ENCODE data around the gene MIX23.

DNA sequence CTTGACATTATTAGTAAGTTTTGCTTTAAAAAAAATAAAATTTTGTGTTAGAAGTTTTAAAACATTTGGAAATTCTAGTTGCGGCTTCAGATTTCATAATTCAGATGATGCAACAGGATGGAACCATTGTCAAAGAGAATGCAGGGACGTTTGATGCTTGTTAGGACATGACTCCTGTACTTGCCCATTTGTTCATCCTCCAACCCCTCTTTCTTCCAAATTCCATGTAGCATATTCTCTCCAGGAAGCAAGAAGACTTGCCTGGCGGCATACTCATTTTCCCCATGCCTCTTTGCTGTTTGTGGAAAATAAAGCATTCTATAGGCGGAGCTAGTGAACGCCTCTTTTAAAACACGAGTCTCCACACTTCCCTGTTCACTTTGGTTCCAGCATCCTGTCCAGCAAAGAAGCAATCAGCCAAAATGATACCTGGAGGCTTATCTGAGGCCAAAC lies 58.1 kb downstream of the MIX23 start, which contains the start of gene CSTA:
- TF ChIP-seq, protein P1, sequence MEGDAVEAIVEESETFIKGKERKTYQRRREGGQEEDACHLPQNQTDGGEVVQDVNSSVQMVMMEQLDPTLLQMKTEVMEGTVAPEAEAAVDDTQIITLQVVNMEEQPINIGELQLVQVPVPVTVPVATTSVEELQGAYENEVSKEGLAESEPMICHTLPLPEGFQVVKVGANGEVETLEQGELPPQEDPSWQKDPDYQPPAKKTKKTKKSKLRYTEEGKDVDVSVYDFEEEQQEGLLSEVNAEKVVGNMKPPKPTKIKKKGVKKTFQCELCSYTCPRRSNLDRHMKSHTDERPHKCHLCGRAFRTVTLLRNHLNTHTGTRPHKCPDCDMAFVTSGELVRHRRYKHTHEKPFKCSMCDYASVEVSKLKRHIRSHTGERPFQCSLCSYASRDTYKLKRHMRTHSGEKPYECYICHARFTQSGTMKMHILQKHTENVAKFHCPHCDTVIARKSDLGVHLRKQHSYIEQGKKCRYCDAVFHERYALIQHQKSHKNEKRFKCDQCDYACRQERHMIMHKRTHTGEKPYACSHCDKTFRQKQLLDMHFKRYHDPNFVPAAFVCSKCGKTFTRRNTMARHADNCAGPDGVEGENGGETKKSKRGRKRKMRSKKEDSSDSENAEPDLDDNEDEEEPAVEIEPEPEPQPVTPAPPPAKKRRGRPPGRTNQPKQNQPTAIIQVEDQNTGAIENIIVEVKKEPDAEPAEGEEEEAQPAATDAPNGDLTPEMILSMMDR (IDR thresholded peaks at IDR 0.05), result no peak
- TF ChIP-seq POLR2A (IDR thresholded peaks at IDR 0.05), result no peak
